Hematopoietic multipotent progenitor cell treated with erythropoietin and hydrocortisone succinate and interleukin-3 and kit ligand, for 8 days (in vitro differentiated cells): Measurements from ENCODE around the gene BRAF.
"Not testable (repeated sequence)": the region's sequence is repeated elsewhere in the genome, so short reads cannot be mapped to it uniquely, and the experiment has no call there.

Experiments
- DNase-seq: peaks from one replicate; pipeline ENCODE4 v3.0.0-alpha.2; 2015

Gene BRAF

DNA sequence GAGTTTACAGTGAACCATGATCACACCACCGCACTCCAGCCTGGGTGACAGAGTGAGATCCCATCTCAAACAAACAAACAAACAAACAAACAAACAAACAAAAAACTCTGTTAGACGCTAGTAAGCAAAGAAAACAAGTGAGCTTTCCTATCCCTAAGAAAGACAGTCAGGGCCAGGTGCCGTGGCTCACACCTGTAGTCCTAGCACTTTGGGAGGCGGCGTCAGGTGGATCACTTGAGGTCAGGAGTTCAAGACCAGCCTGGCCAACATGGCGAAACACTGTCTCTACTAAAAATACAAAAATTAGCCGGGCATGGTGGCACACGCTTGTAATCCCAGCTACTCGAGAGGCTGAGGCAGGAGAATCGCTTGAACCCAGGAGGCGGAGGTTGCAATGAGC, 247.8 kb downstream of the BRAF start:
- DNase-seq: not testable (repeated sequence)

DNA sequence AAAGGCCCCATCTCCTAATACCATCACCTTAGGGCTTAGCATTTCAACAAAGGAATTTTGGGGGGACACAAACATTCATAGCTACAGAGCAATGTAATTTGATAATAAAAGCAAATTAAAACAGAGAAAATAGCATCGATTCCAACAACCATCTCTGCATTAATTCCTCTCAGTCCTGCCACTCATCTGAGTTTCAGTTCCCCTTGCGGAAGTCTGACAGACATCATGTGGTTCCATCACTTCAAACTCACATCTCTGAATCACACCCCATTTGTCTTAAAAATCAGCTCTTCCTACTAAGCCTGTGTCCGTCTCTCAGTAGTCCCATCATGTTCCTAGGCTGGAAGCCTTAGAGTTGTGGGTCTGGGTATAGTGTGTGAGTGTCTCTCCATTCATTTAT, 248.4 kb downstream of the BRAF start:
- DNase-seq: no peak

DNA sequence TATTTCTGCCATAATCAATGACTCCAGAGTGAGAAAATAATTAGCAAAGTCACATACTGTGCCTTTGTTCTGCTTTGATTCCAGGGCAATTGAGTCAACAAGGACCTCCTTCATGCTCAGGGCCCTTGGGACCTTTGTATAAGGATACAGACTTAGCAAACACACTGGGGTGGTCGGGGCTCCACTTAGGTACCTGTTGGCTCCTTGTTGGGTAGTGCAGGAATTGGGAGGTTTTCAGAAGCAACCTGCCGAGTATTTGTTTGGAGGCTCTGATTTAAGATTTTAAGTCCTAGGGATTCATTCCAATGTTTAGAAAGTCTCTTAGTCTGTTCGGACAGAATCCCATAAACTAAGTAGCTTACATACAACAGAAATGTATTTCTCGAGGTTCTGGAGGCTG, 249.0 kb downstream of the BRAF start:
- DNase-seq: no peak

DNA sequence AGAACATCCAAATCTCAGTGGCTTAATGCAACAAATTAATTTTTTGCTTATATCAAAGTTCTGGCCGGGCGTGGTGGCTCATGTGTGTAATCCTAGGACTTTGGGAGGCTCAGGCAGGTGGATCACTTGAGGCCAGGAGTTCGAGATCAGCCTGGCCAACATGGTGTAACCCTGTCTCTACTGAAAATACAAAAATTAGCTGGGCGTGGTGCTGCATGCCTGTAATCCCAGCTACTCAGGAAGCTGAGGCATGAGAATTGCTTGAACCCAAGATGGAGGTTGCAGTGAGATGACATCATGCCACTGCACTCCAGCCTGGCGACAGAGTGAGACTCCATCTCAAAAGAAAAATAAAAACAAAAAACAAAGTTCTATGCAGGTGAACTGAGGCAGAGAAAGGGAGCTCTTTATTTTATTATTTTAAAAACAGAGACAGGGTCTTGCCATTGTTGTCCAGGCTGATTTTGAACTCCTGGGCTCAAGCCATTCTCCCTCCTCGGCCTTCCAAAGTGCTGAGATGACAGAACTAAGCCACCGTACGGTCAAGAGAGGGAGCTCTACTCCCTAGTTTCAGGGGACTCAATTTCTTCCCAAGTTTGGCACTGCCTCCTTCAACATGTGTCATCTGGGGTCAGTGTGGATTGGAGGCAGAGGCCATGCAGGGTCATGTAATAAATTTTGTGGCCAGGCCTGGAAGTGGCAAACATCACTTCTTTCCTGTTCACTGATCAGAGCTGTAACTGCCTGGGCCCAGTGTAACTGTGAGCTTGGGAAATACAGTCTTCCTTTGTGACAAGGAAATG, 249.6 kb downstream of the BRAF start:
- DNase-seq: peak; percentile 71

DNA sequence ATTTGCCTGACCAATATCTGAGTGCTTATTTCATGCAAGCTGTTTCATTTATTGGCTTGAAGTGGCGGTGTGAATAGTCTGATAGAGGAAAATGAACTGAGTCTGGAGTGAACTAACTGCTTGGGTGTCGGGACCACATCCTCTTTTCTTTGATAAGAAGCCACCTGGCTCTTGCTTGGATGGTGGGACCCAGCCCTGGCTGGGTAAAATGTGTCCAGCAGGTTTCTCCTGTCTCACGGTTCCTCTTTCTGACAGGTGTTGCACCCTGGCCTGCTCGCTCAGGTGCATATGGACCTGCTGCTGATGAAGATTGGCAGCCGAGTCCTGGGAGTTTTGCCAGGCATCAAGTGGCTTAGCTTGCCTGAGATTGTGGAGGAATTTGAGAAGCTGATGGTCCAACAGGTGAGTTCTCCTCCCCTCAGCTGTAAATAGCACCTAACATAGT, 250.4 kb downstream of the BRAF start:
- no peak for DNase-seq

DNA sequence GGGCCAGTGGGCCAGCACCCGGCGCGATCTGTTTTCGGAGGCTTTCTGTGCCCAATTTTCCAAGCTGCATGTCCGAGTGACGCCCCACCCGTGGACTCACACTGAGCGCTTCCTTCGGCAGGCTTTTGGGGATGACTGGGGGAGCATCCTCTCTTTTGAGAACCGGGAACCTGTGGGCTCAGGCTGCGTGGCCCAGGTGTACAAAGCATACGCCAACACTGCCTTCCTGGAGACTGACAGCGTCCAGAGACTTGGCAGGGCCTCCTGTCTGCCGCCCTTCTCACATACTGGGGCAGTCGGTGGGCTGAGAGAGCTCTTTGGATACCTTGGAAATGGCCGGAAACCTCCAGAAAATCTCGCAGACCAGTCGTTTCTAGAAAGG, 251.0 kb downstream of the BRAF start:
- DNase-seq: no peak

DNA sequence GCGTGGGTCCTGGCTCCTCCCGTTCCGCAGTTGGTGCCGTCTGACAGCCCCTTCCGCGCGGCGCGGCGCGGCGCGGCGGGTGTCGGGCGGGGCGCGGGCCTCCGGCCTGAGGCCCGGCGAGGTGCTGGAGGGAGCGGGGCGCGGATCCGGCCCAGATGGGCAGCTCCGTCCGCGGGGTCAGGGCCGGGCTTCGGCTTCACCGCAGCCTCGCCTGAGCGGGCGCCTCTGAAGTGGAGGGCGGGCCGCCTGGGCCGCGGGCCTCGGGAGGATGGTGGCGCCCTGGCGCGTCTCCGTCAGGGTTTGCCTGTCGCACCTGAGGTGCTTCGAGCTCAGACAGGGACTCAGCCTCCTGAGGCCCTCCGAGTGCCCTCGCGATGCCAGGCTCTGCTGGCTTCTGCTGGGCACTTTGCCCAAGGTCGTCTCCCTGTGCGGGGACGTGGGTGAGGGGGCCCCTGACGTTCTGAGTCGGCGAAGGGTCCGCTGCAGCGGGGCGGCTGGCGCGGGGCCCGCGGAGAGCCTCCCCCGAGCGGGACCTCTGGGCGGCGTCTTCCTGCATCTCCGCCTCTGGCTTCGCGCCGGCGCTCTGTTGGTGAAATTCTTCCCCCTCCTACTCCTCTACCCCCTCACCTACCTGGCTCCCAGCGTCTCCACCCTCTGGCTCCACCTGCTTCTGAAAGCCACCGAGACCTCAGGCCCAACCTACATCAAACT, 251.5 kb downstream of the BRAF start:
- no peak for DNase-seq

DNA sequence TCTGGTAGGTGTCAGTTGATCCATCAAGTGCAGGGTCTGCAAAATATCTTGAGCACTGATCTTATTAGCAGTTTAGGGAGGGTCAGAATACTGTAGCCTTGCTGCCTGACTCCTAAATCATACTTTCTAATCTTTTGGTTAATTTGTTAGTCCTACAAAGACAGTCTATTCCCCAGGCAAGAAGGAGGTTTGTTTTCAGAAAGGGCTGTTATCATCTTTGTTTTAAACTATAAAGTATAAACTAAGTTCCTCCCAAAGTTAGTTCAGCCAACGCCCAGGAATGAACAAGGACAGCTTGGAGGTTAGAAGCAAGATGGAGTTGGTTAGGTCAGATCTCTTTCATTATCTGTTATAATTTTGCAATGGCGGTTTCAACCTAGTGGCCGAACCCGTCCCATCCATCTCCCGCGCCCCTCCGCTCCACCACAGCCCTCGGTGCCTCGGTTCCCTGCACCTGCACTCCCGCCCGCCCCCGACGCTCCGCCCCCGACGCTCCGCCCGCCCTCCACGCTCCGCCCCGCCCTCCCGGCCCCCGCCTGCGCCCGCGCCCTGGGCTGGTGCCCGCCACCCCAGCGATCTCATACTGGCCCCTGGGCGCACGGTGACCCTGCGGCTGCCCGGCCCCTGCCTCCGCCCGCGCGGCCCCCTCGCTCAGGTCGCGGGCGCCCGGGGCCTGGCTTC, 252.2 kb downstream of the BRAF start, which contains the start of gene ADCK2:
ADCK2 (plus strand) TSS at position 564 of the 681 bp plus-strand sequence. CDS start 386 bp downstream, outside the sequence.
- peak; percentile 55 for DNase-seq

DNA sequence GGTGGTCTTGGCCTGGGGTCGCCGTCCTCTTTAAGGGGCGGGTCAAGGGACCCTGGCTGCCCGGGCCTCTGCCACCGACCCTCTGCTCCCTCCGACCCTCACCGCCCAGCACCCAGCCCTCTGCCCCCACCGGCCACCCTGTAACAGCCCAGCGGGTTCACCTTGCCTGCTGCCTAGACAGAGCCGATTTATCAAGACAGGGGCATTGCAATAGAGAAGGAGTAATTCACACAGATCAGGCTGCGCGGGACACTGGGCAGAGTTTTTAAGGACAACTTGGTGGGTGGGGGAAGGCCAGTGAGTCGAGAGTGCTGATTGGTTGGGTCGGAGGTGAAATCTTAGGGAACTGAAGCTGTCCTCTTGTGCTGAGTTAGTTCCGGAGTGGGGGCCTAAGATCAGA, 252.8 kb downstream of the BRAF start:
- DNase-seq: no peak

DNA sequence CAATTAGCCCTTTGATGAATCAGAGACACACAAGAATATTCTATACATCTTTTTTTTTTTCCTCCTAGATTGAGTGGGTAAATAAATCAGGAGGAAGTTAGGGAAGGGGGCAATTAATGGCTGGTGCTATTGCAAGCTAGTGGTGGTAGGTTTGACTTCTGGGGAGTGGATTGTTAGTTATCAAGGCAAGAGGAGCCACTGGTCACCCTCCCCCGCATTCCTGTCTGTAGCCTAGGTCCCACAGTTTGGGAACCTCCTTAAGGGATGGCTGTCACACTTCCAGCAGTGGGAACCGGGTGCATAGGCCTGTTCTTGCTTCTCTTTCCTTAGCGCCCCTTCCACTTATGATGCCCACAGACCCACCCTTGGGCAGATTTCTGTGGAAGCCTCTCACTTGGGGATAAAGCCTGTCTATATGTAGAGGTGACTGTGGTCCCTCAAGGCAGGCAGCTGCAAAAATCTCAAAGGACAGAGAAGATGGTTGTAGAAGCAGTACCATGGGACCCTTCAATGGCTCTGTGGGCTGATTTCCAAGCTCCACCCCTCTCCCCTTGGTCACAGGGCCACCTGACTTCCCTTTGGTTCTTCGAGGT, 254.3 kb downstream of the BRAF start:
- DNase-seq: no peak

DNA sequence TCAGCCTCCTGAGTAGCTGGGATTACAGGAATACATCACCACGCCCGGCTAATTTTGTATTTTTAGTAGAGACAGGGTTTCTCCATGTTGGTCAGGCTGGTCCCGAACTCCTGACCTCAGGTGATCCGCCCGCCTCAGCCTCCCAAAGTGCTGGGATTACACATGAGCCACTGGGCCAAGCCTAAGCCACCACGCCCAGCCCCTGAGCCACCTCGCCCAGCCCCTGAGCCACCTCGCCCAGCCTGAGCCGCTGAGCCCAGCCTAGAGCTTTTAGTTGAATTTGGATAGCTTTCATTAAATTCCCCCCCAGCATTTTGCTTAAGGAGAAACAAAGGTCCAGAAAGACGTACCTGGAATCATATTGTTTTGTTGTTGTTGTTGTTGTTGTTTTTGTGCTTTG, 254.9 kb downstream of the BRAF start:
- not testable (repeated sequence) for DNase-seq

DNA sequence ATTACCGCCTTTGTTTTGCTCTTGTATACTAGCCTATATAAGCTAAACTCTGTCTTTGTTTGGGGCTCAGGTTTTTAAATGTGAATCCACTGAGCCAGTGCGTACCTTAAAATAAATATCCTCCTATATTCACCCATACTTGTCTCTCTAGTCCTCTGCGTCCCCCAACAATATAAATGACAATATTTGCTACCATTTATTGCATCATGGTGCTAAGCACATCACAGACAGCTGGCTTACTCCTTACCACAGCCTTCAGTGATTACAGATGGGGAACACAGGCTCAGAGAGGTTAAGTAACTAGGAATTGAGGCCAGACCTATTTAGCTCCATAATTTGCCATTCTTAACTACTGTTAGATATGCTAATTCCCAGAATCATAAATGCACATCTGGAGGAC, 255.4 kb downstream of the BRAF start:
- DNase-seq: no peak
